ENCODE measurements around the gene SP7.
"Not testable (repeated sequence)": the region's sequence is repeated elsewhere in the genome, so short reads cannot be mapped to it uniquely, and the experiment has no call there.

Gene SP7

GRCh38 chr12:53320352-53321195 lies 15.6 kb downstream of the SP7 start:
- DNase-seq (ENCODE audit: low read depth in 3 of 3) = no peak

- no peak for DNase-seq (ENCODE audit: low read depth in 3 of 3)
Observed at GRCh38 chr12:53313996-53314395, 22.2 kb downstream of the SP7 start.

DNA sequence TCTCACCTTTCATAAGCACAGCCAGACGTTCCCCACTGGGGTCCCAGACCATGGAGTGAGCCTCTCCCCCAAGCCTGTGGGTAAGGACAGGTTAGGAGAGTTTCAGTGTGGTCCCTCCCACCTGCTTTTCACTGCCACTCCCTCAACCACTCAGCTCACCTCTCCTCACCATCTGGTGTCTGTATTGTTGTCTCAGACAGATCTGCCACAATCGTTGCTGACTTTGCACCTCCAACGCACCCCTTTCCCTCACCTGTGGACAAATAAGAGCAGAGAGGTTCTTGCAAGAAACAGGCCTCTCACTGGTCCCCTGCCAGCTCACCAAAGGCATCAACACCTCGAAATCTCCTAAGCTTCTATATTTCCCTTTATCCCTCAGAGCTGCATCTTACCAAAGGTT lies 27.9 kb downstream of the SP7 start:
- no peak for DNase-seq (ENCODE audit: low read depth in 3 of 3)

DNA sequence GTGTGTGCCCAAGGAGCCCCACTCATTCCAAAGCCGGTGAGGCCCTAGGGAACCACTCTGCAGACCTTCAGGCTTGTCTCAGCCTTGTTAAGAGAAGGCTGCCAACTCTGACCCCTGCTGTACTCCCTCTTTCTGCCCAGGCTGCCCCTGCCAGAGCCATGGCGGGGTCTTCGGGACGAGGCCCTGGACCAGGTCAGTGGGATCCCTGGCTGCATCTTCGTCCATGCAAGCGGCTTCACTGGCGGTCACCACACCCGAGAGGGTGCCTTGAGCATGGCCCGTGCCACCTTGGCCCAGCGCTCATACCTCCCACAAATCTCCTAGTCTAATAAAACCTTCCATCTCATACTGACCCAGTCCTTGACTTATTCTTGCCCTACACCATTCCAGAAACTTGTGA lies 29.3 kb downstream of the SP7 start:
- no peak for DNase-seq (ENCODE audit: low read depth in 3 of 3)

GRCh38 chr12:53302903-53303302 lies 33.3 kb downstream of the SP7 start:
- no peak for DNase-seq (ENCODE audit: low read depth in 3 of 3)

- DNase-seq (ENCODE audit: low read depth in 3 of 3) = peak in 1 of 3 donors; percentile 11
Observed at GRCh38 chr12:53300187-53300586, 36.0 kb downstream of the SP7 start.

DNA sequence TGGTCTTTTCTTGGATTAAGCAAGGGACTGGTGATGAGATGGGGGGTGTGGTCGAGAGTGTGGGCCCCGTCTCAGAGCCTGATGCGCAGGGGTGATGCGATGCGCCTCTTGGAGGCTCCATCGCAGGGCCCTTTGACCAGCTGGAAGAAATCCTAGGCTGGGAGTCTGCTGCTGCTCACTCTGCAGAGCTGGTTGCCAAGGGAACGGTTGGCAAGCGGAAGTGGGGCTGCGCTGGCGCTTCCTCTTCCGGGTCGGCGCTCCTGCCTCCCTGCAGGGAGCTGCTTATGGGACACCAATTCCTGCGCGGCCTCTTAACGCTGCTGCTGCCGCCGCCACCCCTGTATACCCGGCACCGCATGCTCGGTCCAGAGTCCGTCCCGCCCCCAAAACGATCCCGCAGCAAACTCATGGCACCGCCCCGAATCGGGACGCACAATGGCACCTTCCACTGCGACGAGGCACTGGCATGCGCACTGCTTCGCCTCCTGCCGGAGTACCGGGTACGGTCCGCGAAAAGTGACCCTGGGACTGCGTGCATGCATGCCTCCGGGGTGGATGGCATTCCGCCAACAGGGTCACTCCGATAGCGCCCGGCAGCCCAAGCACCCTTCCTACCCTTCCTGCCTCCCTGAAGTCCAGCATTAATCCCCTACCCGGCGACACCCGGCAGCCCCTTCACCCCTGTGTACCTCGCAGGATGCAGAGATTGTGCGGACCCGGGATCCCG lies 36.5 kb downstream of the SP7 start, which contains the start of gene MYG1:
Gene MYG1, plus strand, starts transcription at position 242 of the 727 bp plus-strand sequence. Its CDS starts 43 bp downstream, at position 285.
- DNase-seq (ENCODE audit: low read depth in 3 of 3) = peak; percentile 66 to 83 (median 78)

GRCh38 chr12:53299101-53299453 lies 37.1 kb downstream of the SP7 start:
- peak; percentile 23 to 50 (median 24) for DNase-seq (ENCODE audit: low read depth in 3 of 3)

GRCh38 chr12:53298164-53298563 lies 38.0 kb downstream of the SP7 start:
- no peak for DNase-seq (ENCODE audit: low read depth in 3 of 3)

GRCh38 chr12:53297106-53297505 lies 39.0 kb downstream of the SP7 start:
- DNase-seq (ENCODE audit: low read depth in 3 of 3) = not testable (repeated sequence)

GRCh38 chr12:53295891-53296219 lies 40.3 kb downstream of the SP7 start:
- no peak for DNase-seq (ENCODE audit: low read depth in 3 of 3)

DNA sequence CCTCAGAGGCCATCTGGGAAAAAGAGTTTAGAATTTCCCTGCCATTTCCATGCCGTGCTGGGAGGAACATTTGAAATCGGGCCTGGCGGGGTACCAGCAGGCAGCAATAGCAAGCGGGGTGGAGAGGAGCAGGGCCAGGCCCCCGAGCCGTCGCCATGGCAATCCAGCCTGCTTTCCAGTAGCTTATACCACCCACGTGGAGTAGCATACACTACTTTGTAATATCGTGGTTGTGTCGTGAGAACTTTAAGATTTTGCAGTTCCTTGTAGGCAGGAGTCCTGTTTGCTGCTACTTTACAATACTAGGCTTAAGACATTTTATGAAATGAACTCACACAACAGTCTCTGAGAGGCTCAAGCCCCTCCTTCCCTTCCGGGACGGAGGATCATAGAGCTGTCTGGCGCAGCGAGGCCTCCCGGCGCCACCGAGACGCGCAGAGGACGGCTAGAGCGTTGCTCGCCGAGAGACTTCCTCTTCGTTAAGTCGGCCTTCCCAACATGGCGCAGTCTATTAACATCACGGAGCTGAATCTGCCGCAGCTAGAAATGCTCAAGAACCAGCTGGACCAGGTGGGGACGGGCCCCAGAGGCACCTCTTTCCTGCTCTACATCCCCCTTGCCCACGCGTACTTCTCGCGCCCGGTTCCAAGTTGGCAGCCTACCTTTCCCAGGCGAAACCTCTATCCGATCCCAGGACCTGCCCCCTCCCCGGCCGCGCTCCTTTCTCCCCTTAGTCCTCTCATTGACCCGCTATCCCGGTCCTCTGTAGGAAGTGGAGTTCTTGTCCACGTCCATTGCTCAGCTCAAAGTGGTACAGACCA lies 40.9 kb downstream of the SP7 start, which contains the start of gene PFDN5:
Gene PFDN5, plus strand, starts transcription at position 473 of the 821 bp plus-strand sequence. Its CDS starts 26 bp downstream, at position 499.
- DNase-seq (ENCODE audit: low read depth in 3 of 3) = peak; percentile 76 to 79 (median 78)

GRCh38 chr12:53292426-53292825 lies 43.7 kb downstream of the SP7 start:
- no peak for DNase-seq (ENCODE audit: low read depth in 3 of 3)

DNA sequence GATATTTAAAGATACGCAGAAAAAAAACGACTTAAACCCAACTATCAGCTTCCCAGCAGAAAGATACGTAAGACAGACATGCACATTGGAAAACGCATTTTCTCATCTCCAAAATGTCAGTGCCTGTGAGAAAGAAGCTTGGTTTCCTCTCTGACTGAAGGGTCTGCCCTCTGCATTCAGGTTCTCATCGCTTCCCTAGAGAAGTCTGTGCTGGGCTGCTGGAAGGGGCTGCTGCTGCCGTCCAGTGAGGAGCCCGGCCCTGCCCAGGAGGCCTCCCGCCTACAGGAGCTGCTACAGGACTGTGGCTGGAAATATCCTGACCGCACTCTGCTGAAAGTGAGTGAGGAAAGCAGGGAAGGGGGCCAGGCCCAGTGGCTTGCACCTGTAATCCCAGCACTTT lies 45.5 kb downstream of the SP7 start:
- DNase-seq (ENCODE audit: low read depth in 3 of 3) = no peak

DNA sequence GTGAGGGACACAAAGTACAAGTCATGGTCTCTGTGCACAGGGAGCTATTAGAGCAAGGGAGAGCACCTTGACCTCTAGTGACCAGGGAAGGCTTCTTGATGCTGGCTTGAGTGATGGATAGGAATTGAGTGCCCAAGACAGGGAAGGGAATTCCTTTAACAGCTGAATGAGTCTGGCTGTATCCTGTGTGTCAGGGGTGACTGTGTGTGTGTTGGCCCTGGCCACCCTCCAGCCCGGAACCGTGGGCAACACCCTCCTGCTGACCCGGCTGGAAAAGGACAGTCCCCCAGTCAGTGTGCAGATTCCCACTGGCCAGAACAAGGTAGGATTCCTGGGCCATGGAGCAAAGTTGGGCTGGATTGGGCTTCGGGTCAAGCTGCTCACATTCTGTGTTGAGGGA lies 46.3 kb downstream of the SP7 start:
- DNase-seq (ENCODE audit: low read depth in 3 of 3) = no peak

DNA sequence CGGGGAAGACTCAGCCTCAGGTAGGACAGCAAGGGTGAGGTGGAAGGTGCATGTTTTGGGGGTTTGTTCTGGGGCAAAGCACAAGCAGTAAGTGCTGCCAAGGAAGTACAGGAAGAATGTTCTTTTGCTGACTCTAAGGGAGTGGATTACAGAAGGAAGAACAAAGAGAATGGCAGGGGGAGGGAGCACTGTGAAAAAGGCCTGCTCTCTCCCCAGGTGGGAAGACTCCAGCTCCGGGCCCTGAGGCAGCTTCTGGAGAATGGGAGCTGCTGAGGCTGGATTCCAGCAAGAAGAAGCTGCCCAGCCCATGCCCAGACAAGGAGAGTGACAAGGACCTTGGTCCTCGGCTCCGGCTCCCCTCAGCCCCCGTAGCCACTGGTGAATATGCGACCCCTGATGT lies 47.8 kb downstream of the SP7 start:
- DNase-seq (ENCODE audit: low read depth in 3 of 3) = no peak

DNA sequence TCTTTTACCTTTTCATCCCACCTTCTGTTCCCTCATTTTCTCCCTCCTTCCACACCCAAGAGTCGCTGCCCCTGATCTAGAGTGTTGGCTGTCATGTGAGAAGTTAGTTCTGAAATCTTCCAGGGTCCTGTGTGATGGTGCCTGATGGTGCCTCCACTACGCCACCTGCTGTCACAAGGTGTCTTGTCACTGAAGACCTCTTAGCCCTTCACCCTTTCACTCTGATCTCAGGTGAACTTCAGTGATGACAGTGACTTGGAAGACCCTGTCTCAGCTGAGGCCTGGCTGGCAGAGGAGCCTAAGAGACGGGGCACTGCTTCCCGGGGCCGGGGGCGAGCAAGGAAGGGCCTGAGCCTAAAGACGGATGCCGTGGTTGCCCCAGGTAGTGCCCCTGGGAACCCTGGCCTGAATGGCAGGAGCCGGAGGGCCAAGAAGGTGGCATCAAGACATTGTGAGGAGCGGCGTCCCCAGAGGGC lies 48.4 kb downstream of the SP7 start:
- peak; percentile 32 to 53 (median 35) for DNase-seq (ENCODE audit: low read depth in 3 of 3)

DNA sequence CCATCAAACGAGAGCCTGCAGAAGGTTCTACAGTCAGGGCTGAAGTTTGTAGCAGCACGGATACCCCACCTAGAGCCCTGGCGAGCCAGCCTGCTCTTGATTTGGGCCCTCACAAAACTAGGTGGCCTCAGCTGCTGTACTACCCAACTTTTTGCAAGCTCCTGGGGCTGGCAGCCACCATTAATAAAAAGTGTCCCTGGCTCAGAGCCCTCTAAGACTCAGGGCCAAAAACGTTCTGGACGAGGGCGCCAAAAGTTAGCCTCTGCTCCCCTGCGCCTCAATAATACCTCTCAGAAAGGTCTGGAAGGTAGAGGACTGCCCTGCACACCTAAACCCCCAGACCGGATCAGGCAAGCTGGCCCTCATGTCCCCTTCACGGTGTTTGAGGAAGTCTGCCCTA lies 49.7 kb downstream of the SP7 start:
- no peak for DNase-seq (ENCODE audit: low read depth in 3 of 3)

DNA sequence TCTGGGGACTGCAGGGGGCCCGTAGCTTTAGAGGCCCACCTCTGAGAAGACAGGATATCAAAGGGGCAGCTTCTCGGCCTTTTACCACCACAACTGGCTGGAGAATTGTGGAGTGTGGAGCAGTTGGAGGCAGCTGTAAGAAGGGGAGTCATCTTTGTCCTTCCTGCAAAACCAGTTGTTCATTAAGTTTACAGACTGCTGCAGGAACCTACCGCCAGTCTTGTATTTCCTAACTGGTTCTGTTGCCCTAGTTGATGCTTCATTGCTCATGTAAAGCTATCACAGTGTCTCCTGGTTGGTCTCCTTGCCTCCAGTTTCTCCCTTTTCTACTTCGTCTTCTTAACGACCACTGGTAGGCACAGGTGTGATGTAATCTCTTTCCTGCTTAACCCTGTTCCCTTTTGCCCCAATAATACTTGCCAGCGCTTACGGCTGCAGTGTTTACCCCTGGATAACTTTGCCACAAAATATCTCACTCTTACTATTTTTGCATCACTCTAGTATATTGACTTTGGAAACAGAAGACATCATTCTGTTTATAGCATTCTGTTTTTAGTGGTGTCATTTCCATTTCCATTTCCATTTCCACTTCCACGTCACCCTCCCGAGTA lies 56.2 kb downstream of the SP7 start:
- no peak for DNase-seq (ENCODE audit: low read depth in 3 of 3)

GRCh38 chr12:53279283-53279869 lies 56.8 kb downstream of the SP7 start:
- no peak for DNase-seq (ENCODE audit: low read depth in 3 of 3)

GRCh38 chr12:53277981-53278380 lies 58.2 kb downstream of the SP7 start:
- DNase-seq (ENCODE audit: low read depth in 3 of 3) = no peak

Measured in stimulated activated CD4-positive, alpha-beta T cell treated with anti-CD3 and anti-CD28 coated beads, TNF-alpha, amount 100 ng/mL, for 48 hours (primary cell).